ENCODE data around the gene STK16. TPM values are rescaled to one million over a fixed set of nuclear protein-coding genes. Genes with fewer than 3 reads are reported as not detected.
A peak's percentile ranks its signal among the peaks of the same experiment; 100 is the strongest.
"Not testable (repeated sequence)": the region's sequence is repeated elsewhere in the genome, so short reads cannot be mapped to it uniquely, and the experiment has no call there.

The STK16 gene
- total and polyA plus RNA-seq, 8 donors, result 14.7 to 28.4 (median 17.1) TPM

GRCh38 chr2:219252900-219253752 is 7.8 kb downstream of the STK16 start, which contains the start of gene TUBA4B:
TSS of gene TUBA4B (plus strand) at chr2:219253243. CDS start at chr2:219253408, 165 bp downstream.
- ATAC-seq (peak; percentile 13 to 24 (median 18)), DNase-seq (peak in 4 of 6 donors; percentile 52 to 76 (median 65)), FAIRE-seq (no peak)
- no peaks in the 10 kb centered on the region for H3K9me3 ChIP-seq
- peaks cover 26 to 51% (median 32%) of the 10 kb centered on the region in 3 donors for H3K4me1 ChIP-seq
- TF ChIP-seq, protein P1, sequence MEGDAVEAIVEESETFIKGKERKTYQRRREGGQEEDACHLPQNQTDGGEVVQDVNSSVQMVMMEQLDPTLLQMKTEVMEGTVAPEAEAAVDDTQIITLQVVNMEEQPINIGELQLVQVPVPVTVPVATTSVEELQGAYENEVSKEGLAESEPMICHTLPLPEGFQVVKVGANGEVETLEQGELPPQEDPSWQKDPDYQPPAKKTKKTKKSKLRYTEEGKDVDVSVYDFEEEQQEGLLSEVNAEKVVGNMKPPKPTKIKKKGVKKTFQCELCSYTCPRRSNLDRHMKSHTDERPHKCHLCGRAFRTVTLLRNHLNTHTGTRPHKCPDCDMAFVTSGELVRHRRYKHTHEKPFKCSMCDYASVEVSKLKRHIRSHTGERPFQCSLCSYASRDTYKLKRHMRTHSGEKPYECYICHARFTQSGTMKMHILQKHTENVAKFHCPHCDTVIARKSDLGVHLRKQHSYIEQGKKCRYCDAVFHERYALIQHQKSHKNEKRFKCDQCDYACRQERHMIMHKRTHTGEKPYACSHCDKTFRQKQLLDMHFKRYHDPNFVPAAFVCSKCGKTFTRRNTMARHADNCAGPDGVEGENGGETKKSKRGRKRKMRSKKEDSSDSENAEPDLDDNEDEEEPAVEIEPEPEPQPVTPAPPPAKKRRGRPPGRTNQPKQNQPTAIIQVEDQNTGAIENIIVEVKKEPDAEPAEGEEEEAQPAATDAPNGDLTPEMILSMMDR (IDR thresholded peaks at IDR 0.05), result no peak
- no peaks in the 10 kb centered on the region for H3K27me3 ChIP-seq
- WGBS, 2 donors, result 3% methylated on average over 49 of the region's 49 CpGs
- peaks cover 0 to 5% (median 0%) of the 10 kb centered on the region in 3 donors for H3K36me3 ChIP-seq
- peak within 1 kb of the TSS; percentile 73 to 89 (median 78) for H3K27ac ChIP-seq
- peak within 1 kb of the TSS; percentile 58 to 82 (median 64) for H3K4me3 ChIP-seq
- intact Hi-C loops (cut with DNase I), result no loop called here

GRCh38 chr2:219253753-219254589 is 8.7 kb downstream of the STK16 start, which contains the start of gene TUBA4A:
TSS of gene TUBA4A (minus strand) at chr2:219253918. CDS start at chr2:219253858, 60 bp downstream.
- DNase-seq (peak; percentile 85 to 95 (median 91)), FAIRE-seq (no peak), ATAC-seq (peak; percentile 83 to 90 (median 86))
- TF ChIP-seq, protein P1 (IDR thresholded peaks at IDR 0.05), result no peak
- H3K27ac ChIP-seq, result peak within 1 kb of the TSS; percentile 73 to 89 (median 78)
- peaks cover 0 to 5% (median 0%) of the 10 kb centered on the region in 3 donors for H3K36me3 ChIP-seq
- intact Hi-C loops (cut with DNase I), result no loop called here
- no peaks in the 10 kb centered on the region for H3K27me3 ChIP-seq
- WGBS, 2 donors, result 0 to 1% methylated on average over 50 to 76 of the region's 76 CpGs
- no peaks in the 10 kb centered on the region for H3K9me3 ChIP-seq
- H3K4me3 ChIP-seq, result peak within 1 kb of the TSS; percentile 58 to 82 (median 64)
- H3K4me1 ChIP-seq, result peaks cover 18 to 42% (median 27%) of the 10 kb centered on the region in 3 donors

- TF ChIP-seq, protein P1 (IDR thresholded peaks at IDR 0.05), result no peak
- H3K4me3 ChIP-seq, result peak overlapping the region; percentile 58 to 82 (median 64)
- peaks cover 10 to 35% (median 20%) of the 10 kb centered on the region in 3 donors for H3K4me1 ChIP-seq
- H3K27me3 ChIP-seq, result no peaks in the 10 kb centered on the region
- peaks cover 0 to 5% (median 0%) of the 10 kb centered on the region in 3 donors for H3K36me3 ChIP-seq
- 24 to 27% methylated on average over 12 of the region's 12 CpGs for WGBS, 2 donors
- ATAC-seq (peak; percentile 3 to 10 (median 8)), DNase-seq (no peak), FAIRE-seq (no peak)
- no peaks in the 10 kb centered on the region for H3K9me3 ChIP-seq
- intact Hi-C loops (cut with DNase I), result no loop called here
- H3K27ac ChIP-seq, result peak overlapping the region; percentile 73 to 89 (median 78)
Observed at GRCh38 chr2:219254590-219255201, 9.4 kb downstream of the STK16 start.

DNA sequence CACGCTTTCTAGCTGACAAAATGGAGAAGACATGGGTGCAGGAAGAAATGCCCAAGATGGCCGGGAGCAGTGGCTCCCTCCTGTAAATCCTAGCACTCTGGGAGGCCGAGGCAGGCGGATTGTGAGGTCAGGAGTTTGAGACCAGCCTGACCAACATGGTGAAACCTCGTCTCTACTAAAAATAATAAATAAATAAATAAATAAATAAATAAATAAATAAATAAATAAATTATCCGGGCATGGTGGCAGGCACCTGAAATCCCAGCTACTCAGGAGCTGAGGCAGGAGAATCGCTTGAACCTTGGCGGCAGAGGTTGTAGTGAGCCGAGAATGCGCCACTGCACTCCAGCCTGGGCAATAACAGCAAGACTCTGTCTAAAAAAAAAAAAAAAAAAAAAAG is 13.7 kb downstream of the STK16 start:
- FAIRE-seq; H3K9me3 ChIP-seq; H3K4me3 ChIP-seq; H3K27ac ChIP-seq; intact Hi-C loops (cut with DNase I); H3K36me3 ChIP-seq; H3K27me3 ChIP-seq; DNase-seq; H3K4me1 ChIP-seq; ATAC-seq: not testable (repeated sequence)
- 81 to 88% methylated on average over 10 of the region's 10 CpGs for WGBS, 2 donors

All from pancreas (tissue), 10 donors.